HepG2 (cell line): ENCODE results near the gene ATP11C. TPM values are rescaled to one million over a fixed set of nuclear protein-coding genes. Genes with fewer than 3 reads are reported as not detected.

Experiments used
- HMG20A ChIP-seq: IDR thresholded peaks from 2 replicates; pipeline ENCODE4 v1.6.1; 2016; ENCODE audit warnings: borderline replicate concordance
- HNF4G ChIP-seq, 2 experiments: sonication (generic) in 1 of 2; formaldehyde crosslinking in 1 of 2; IDR thresholded peaks; 2 replicates each; pipeline versions ENCODE4 v1.4.0 to v1.6.1; 2011 to 2020; ENCODE audit warnings: borderline replicate concordance in 2 of 2, low read depth in 2 of 2, mild to moderate bottlenecking in 2 of 2, low read length in 1 of 2, missing genetic modification reagents in 1 of 2, moderate library complexity in 1 of 2
- MYC ChIP-seq: sonication (generic); formaldehyde crosslinking; IDR thresholded peaks from 2 replicates; pipeline ENCODE4 v1.9.0; 2021; ENCODE audit warnings: missing genetic modification reagents, borderline replicate concordance
- NCOR1 ChIP-seq: fragments of 200-600 bp; sonication (generic); IDR thresholded peaks from 2 replicates; pipeline ENCODE4 v1.7.0; 2017; ENCODE audit warnings: antibody characterized with exemption, low read length, borderline replicate concordance
- RARG ChIP-seq: sonication (generic); formaldehyde crosslinking; IDR thresholded peaks from 2 replicates; pipeline ENCODE4 v1.4.0; 2020; ENCODE audit warnings: low read depth, mild to moderate bottlenecking, missing genetic modification reagents
- STAT5B ChIP-seq: sonication (generic); formaldehyde crosslinking; IDR thresholded peaks from 2 replicates; pipeline ENCODE4 v1.4.0; 2020; ENCODE audit warnings: missing genetic modification reagents
- TAF1 ChIP-seq: sonication (generic); formaldehyde crosslinking; IDR thresholded peaks from 2 replicates; pipeline ENCODE4 v1.4.0; 2020; ENCODE audit warnings: missing genetic modification reagents
- TAF15 ChIP-seq: fragments of 200-400 bp; formaldehyde crosslinking; IDR thresholded peaks from one replicate; pipeline ENCODE4 v1.6.1; 2018; ENCODE audit warnings: mild to moderate bottlenecking, low read depth, low read length; ENCODE audit not compliant: poor library complexity, severe bottlenecking
- TCF7 ChIP-seq: sonication (generic); IDR thresholded peaks from 2 replicates; pipeline ENCODE4 v1.6.1; 2016; ENCODE audit warnings: antibody characterized with exemption, low read depth
- TP53 ChIP-seq: sonication (generic); formaldehyde crosslinking; conservative IDR thresholded peaks from 2 replicates; pipeline ENCODE4 v1.4.0; 2020; ENCODE audit warnings: missing genetic modification reagents
- ZNF263 ChIP-seq: sonication (generic); formaldehyde crosslinking; IDR thresholded peaks from 2 replicates; pipeline ENCODE4 v1.4.0; 2020; ENCODE audit warnings: missing genetic modification reagents
- ZNF543 ChIP-seq: sonication (generic); formaldehyde crosslinking; IDR thresholded peaks from 2 replicates; pipeline ENCODE4 v1.4.0; 2020; ENCODE audit warnings: mild to moderate bottlenecking, missing genetic modification reagents
- ZNF629 ChIP-seq: sonication (generic); formaldehyde crosslinking; conservative IDR thresholded peaks from 2 replicates; pipeline ENCODE4 v1.5.0; 2020; ENCODE audit warnings: missing genetic modification reagents
- ZNF644 ChIP-seq: IDR thresholded peaks from 2 replicates; pipeline ENCODE4 v1.6.1; 2016; ENCODE audit warnings: low read depth
- ZNF747 ChIP-seq: sonication (generic); formaldehyde crosslinking; IDR thresholded peaks from 2 replicates; pipeline ENCODE4 v1.8.1; 2023; ENCODE audit warnings: missing genetic modification reagents, mild to moderate bottlenecking, borderline replicate concordance
- polyA plus RNA-seq, 8 experiments: library from polyadenylated mRNA; depleted of rRNA in 3 of 8; stranded (reverse) in 7 of 8; unstranded in 1 of 8; fragments of >200 nt; fragmentation: Illumina TruSeq in 4 of 8; extraction: Trizol in 4 of 8; gene quantifications; 2 replicates each; pipeline versions ENCODE4 v1.2.1 to v1.2.3, GENCODE V29; 2011 to 2016; ENCODE audit warnings: low read depth in 4 of 8, missing spikeins in 1 of 8, mixed read lengths in 1 of 8; ENCODE audit not compliant: insufficient read depth in 1 of 8
- total RNA-seq, 5 experiments: library from RNA; depleted of rRNA; stranded (reverse); fragments of >200 nt; fragmentation: Illumina TruSeq; extraction: Trizol; gene quantifications; 2 replicates each; pipeline ENCODE4 v1.2.3, GENCODE V29; 2016; ENCODE audit warnings: low read depth in 1 of 5
- TF ChIP-seq, protein P1 (sequence below): sonication (generic); formaldehyde crosslinking; IDR thresholded peaks from 2 replicates; pipeline ENCODE4 v1.5.0; 2020; ENCODE audit warnings: missing genetic modification reagents
- TF ChIP-seq, protein P2 (sequence below): IDR thresholded peaks from 2 replicates; pipeline ENCODE4 v1.6.1; 2018; ENCODE audit warnings: missing genetic modification reagents
- TF ChIP-seq, protein P3 (sequence below): IDR thresholded peaks from 2 replicates; pipeline ENCODE4 v1.6.1; 2016; ENCODE audit warnings: control low read depth
- TF ChIP-seq, protein P4 (sequence below): sonication (generic); formaldehyde crosslinking; IDR thresholded peaks from 2 replicates; pipeline ENCODE4 v1.8.0; 2023; ENCODE audit warnings: mild to moderate bottlenecking, missing genetic modification reagents
- TF ChIP-seq, protein P5 (sequence below): sonication (generic); formaldehyde crosslinking; IDR thresholded peaks from 2 replicates; pipeline ENCODE4 v1.4.0; 2020; ENCODE audit warnings: missing genetic modification reagents
- TF ChIP-seq, protein P6 (sequence below): sonication (generic); formaldehyde crosslinking; IDR thresholded peaks from 2 replicates; pipeline ENCODE4 v1.4.0; 2020; ENCODE audit warnings: low read depth, mild to moderate bottlenecking, missing genetic modification reagents

Gene ATP11C
- total and polyA plus RNA-seq, 2 of the 13 experiments (the other 11 are each of a cell fraction or from before 2014, with no cell fraction given): 8.5 to 16.9 TPM

DNA sequence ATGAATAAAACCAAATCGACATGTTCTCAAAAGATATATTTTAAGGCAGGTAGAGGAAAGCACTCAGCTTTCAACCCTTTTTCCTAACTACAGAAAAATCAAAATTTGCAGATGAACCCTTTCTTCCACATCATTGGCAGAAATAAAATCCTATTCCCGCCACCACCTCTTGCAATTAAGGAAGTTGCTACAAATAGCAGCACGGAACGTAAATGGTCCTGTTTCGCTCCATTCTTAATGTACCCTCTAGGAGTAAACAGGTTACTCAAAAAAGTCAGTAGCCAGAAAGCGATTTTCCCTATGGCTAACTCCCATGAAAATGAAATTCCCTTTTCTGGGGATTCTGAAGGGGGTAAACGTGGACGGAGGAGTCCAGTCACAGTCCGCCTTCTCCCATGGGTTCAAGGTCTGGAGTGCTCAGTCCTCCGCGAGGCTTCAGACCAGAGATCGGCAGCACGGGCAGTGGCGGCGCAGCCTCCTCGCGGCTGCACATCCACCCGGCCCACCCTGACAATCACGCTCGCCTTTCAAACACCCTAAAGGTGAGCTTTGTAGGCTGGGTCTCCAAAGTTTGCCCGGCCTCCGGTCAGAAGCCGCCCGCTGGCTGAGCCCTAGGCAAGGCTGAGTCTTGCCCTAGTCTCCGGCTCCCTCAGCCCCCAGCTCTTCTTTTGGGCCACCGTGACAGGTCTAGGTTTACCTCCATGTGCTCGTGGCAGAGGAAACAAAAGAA is 1.8 kb downstream of the ATP11C start (continued):
- TF ChIP-seq TCF7: no peak
- TF ChIP-seq ZNF629 (CRISPR knock-in tag): no peak
- TF ChIP-seq TP53 (CRISPR knock-in tag): no peak
- peak; percentile 36; the same call in 1 of the 2 replicates for TF ChIP-seq TAF1 (CRISPR knock-in tag)
- TF ChIP-seq, protein P1, sequence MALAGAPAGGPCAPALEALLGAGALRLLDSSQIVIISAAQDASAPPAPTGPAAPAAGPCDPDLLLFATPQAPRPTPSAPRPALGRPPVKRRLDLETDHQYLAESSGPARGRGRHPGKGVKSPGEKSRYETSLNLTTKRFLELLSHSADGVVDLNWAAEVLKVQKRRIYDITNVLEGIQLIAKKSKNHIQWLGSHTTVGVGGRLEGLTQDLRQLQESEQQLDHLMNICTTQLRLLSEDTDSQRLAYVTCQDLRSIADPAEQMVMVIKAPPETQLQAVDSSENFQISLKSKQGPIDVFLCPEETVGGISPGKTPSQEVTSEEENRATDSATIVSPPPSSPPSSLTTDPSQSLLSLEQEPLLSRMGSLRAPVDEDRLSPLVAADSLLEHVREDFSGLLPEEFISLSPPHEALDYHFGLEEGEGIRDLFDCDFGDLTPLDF (CRISPR knock-in tag): no peak
- TF ChIP-seq, protein P2, sequence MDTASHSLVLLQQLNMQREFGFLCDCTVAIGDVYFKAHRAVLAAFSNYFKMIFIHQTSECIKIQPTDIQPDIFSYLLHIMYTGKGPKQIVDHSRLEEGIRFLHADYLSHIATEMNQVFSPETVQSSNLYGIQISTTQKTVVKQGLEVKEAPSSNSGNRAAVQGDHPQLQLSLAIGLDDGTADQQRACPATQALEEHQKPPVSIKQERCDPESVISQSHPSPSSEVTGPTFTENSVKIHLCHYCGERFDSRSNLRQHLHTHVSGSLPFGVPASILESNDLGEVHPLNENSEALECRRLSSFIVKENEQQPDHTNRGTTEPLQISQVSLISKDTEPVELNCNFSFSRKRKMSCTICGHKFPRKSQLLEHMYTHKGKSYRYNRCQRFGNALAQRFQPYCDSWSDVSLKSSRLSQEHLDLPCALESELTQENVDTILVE (CRISPR knock-in tag): no peak
- no peak for TF ChIP-seq STAT5B
- peak; percentile 81 for TF ChIP-seq ZNF263 (CRISPR knock-in tag)
- no peak for TF ChIP-seq ZNF543 (CRISPR knock-in tag)
- no peak for TF ChIP-seq ZNF747 (CRISPR knock-in tag)
- TF ChIP-seq, protein P3, sequence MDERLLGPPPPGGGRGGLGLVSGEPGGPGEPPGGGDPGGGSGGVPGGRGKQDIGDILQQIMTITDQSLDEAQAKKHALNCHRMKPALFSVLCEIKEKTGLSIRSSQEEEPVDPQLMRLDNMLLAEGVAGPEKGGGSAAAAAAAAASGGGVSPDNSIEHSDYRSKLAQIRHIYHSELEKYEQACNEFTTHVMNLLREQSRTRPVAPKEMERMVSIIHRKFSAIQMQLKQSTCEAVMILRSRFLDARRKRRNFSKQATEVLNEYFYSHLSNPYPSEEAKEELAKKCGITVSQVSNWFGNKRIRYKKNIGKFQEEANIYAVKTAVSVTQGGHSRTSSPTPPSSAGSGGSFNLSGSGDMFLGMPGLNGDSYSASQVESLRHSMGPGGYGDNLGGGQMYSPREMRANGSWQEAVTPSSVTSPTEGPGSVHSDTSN (CRISPR knock-in tag): no peak
- TF ChIP-seq MYC (CRISPR knock-in tag): peak; percentile 20; the same call in 1 of the 2 replicates
- TF ChIP-seq TAF15: no peak
- TF ChIP-seq, protein P4, sequence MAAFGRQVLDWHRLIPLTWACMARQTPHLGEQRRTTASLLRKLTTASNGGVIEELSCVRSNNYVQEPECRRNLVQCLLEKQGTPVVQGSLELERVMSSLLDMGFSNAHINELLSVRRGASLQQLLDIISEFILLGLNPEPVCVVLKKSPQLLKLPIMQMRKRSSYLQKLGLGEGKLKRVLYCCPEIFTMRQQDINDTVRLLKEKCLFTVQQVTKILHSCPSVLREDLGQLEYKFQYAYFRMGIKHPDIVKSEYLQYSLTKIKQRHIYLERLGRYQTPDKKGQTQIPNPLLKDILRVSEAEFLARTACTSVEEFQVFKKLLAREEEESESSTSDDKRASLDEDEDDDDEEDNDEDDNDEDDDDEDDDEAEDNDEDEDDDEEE (CRISPR knock-in tag): no peak
- TF ChIP-seq ZNF644: no peak
- no peak for TF ChIP-seq RARG
- no peak for TF ChIP-seq NCOR1
- TF ChIP-seq, protein P5, sequence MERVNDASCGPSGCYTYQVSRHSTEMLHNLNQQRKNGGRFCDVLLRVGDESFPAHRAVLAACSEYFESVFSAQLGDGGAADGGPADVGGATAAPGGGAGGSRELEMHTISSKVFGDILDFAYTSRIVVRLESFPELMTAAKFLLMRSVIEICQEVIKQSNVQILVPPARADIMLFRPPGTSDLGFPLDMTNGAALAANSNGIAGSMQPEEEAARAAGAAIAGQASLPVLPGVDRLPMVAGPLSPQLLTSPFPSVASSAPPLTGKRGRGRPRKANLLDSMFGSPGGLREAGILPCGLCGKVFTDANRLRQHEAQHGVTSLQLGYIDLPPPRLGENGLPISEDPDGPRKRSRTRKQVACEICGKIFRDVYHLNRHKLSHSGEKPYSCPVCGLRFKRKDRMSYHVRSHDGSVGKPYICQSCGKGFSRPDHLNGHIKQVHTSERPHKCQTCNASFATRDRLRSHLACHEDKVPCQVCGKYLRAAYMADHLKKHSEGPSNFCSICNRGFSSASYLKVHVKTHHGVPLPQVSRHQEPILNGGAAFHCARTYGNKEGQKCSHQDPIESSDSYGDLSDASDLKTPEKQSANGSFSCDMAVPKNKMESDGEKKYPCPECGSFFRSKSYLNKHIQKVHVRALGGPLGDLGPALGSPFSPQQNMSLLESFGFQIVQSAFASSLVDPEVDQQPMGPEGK (CRISPR knock-in tag): peak; percentile 9; the same call in 1 of the 2 replicates
- peak; percentile 7; the same call in 1 of the 2 replicates for TF ChIP-seq HNF4G (IDR thresholded peaks at IDR 0.05; ENCODE audit: borderline replicate concordance, low read depth, low read length)
- no peak for TF ChIP-seq HNF4G (CRISPR knock-in tag; IDR thresholded peaks at IDR 0.05; ENCODE audit: borderline replicate concordance, low read depth)
- TF ChIP-seq, protein P6, sequence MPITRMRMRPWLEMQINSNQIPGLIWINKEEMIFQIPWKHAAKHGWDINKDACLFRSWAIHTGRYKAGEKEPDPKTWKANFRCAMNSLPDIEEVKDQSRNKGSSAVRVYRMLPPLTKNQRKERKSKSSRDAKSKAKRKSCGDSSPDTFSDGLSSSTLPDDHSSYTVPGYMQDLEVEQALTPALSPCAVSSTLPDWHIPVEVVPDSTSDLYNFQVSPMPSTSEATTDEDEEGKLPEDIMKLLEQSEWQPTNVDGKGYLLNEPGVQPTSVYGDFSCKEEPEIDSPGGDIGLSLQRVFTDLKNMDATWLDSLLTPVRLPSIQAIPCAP: no peak
- no peak for TF ChIP-seq HMG20A
